Activated T-helper 1 cell treated with anti-CD3 and anti-CD28 coated beads, Interleukin-2, amount 50 U/mL, for 16 hours (primary cell): Measurements from ENCODE around the gene MVD.
A peak's percentile ranks its signal among the peaks of the same experiment; 100 is the strongest.
"Not testable (repeated sequence)": the region's sequence is repeated elsewhere in the genome, so short reads cannot be mapped to it uniquely, and the experiment has no call there.

Experiments used
- DNase-seq, 2 donors: peaks; one replicate each; pipeline ENCODE4 v3.0.0-alpha.2; 2020; ENCODE audit warnings: low read depth in 1 of 2, low spot score in 1 of 2

The MVD gene

GRCh38 chr16:88626646-88627045 lies 36.2 kb downstream of the MVD start:
- DNase-seq: no peak

- DNase-seq: no peak
These were observed 37.8 kb downstream of the MVD start for GRCh38 chr16:88624977-88625576.

DNA sequence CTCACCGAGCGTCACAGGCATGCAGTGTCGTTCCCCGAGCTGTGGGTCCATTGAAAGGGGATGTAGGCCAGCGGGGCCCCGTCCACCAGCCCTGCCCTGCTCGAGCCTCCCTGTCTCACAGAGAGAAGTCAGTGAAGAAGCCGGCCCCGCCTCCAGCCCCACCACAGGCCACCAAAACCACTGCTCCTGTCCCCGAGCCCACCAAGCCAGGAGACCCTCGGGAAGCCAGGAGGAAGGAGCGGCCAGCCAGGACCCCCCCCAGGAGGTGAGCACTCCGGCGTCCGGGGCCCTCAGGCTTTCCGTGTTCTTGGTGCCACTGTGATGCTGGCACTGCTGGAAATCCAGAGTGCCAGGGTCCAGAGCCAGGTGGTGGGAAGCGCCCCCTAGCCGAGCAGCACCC lies 38.4 kb downstream of the MVD start:
- DNase-seq: no peak

- no peak for DNase-seq
These were observed 39.0 kb downstream of the MVD start for GRCh38 chr16:88623858-88624257.

GRCh38 chr16:88622866-88623265 lies 40.0 kb downstream of the MVD start:
- DNase-seq: no peak

- no peak for DNase-seq
These were observed 40.8 kb downstream of the MVD start for GRCh38 chr16:88622125-88622524.

DNA sequence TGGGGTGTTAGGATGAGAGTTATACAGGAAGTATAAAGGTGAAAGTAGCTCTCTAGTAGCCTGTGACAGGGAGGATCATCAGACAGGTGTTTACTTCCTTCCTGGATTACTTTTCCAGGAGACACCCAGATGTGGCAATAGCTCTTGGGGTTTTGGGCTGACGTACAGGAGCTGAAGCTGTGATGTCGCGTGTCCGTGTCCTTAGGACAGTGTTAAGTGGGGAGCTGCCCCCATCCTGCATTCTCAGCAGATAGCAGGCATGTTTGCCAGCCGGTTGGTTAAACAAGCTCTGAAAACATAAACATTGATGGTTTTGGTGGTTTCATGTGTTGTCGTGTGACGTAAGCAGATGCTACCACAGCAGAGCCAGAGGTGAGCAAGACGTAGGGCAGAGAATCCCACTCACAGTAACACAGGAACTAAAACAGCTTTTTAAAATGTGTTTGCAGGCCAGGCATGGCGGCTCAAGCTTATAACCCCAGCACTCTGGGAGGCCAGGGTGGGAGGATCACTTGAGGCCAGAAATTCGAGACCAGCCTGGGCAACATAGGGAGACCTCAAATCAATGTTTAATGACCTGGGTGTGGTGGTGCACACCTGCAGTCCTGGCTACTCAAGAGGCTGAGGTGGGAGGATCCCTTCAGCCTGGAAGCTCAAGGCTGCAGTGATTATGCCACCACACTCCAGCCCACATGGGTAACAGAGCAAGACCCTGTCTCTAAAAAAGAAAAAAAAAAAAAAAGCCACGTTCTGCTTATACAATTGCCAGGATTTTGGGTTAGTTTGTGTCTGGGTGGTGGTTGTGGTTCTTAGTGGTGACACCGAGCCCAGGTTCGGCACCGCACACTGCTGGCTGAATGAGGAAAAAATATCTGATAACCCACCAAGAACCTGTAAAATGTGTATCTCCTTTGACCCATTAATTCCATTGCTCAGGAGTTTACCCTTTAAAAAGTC lies 42.8 kb downstream of the MVD start:
- DNase-seq: peak; percentile 26 to 57

- no peak for DNase-seq
These were observed 43.8 kb downstream of the MVD start for GRCh38 chr16:88618956-88619667.

DNA sequence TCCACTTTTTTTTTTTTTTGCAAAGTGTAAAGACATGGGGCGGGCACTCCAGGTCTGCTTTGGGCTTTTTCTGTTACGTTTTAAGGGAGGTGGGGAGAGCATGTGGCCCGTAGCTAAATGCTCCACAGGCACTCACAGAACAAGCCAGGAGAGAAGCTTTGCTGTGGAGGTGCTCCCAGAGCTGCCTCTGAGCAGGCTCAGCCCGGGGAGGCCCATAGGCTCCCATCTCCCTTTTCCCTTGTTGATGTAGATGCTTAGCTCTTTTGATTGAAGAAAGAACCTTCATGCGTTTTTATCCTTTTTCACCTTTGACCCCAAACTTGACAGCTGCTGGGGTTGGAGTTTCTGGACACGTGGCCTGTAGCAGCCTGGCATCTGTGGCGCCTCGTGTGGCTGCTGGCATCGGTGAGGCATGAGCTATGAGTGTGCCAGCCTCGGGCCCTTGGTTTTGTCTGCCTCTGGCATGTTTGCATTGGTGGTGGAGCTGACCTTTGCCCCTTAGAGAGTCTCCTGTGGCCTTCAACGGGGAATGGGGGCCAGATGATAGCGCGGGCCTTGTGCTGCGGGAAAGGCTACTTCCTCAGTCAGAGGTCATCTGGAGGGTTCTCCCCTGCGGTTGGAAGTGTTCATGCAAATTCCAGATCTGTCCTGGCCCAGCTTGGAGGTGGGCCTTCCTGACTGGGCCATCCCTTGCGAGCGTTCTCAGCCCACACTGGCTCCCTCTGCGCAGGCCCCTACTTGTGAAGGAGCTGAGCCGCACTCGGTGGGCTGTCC lies 44.5 kb downstream of the MVD start:
- no peak for DNase-seq

GRCh38 chr16:88617268-88618031 lies 45.4 kb downstream of the MVD start:
- no peak for DNase-seq

DNA sequence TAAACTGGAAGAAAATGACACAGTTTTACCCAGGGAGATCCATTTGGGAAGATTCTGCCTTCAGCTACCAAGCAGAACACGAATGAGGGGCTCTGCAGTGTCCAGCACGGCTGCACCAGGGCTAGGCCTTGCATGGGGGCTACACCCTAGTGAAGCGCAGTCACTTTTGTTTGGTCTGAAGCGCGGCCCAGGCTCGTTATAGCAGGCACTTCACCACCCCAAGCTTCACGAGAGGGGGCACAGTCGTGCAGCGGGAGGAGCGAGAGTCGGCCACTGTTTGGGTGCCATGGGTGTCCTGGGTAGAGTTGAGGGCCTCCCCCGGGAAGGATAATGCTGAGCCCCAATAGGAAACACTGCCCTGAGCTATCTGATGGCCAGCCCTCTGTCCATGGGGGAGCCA lies 46.2 kb downstream of the MVD start:
- DNase-seq: no peak

- no peak for DNase-seq
These were observed 46.6 kb downstream of the MVD start for GRCh38 chr16:88616320-88616719.

DNA sequence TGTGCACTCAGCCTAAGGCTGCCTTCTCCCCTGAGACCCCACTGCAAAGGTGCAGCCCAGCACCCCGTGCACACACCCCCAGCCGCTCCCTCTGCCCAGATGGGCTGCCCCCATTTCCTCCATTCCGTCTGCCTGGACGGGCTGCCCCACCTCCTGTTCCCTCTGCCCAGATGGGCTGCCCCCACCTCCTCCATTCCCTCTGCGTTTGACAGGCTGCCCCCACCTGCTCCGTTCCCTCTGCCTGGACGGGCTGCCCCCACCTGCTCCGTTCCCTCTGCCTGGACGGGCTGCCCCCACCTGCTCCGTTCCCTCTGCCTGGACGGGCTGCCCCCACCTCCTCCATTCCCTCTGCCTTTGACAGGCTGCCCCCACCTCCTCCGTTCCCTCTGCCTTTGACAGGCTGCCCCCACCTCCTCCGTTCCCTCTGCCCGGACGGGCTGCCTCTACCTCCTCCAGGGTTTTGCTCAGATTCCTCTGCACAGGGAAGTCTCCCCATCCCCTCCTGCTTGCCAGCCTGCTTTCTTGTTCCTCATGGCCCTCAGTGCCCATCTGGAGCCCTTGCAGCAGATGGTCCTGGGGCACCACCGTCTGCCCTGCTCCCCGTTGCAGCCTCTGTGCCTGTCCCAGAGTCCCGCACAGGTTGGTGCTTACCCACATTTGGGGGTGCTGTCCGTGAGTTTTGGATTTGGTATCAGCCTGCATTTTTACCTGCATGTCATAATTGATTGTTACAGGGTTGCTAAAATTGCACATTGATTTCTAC lies 47.9 kb downstream of the MVD start:
- DNase-seq: no peak

GRCh38 chr16:88613911-88614817 lies 48.7 kb downstream of the MVD start:
- no peak for DNase-seq

DNA sequence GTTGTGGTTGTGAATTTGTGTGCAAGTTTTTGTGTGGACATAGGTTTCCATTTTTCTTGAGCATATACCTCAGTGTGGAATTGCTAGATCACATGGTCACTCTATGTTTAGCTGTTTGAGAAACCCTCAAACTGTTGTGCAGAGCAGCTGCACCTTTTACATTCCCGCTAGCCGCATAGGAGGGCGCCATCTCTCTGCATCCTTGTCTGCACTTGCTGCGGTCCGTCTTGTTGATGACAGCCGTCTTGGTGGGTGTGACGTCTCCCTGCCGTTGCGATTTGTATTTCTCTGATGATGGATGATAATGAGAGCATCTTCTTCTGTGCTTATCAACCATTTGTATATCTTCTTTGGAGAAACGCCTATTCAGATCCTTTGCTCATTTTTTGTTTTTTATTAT lies 49.6 kb downstream of the MVD start:
- DNase-seq: no peak

DNA sequence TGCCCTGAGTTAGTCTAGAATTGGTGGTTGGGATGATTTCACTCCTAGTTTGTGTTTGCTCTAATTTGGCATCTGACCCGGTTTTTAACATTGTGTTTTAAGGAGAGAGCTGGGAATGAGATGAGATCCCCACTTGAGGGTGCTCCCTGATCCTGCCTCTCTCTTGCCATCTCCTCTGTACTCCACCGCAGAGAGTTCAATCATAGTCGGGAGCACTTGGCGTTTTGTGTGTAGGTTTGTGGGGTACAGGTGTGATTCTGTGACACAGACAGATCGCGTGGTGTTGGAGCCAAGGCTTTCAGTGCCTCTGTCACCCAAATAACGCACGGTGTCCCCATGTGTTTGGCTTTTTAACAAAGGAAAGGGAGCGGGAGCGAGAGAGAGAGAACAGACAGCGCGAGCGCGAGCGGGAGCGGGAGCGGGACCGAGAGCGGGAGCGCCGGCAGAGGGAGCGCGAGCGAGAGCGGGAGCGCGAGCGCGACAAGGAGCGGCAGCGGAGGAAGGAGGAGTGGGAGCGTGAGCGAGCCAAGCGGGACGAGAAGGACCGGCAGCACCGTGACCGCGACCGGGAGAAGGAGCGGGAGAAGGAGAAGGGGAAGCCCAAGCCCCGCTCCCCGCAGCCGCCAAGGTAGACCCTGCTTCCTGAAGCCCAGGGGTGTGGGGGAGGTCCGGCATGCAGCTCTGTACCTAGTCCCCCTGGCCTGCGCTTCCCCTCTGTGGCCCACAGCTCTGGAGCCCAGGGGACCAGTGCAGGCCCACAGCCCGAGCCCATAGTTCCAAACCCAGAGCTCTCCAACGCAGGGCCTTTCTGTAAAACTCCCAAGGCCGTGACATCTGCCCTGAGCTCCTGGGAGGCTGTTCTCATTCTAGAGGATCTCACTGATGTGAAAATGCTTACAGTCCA lies 51.7 kb downstream of the MVD start:
- no peak for DNase-seq

- no peak for DNase-seq
These were observed 52.8 kb downstream of the MVD start for GRCh38 chr16:88610080-88610479.

DNA sequence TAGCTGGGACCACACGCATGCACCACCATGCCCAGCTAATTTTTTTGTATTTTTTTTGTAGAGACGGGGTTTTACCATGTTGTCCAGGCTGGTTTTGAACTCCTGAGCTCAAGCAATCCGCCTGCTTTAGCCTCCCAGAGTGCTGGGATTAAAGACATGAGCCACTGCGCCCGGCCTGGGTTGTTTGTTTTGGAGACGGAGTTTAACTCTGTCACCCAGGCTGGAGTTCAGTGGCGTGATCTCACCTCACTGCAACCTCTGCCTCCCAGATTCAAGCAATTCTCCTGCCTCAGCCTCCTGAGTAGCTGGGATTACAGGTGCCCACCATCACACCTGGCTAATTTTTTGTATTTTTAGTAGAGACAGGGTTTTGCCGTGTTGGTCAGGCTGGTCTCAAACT lies 53.5 kb downstream of the MVD start:
- not testable (repeated sequence) for DNase-seq
